ENCODE results near the gene GLMP.

GLMP gene

GRCh38 chr1:156248323-156248683 is 47.2 kb downstream of the GLMP start:
- no peak for DNase-seq (ENCODE audit: low read depth in 2 of 2)

- no peak for DNase-seq (ENCODE audit: low read depth in 2 of 2)
Measured at GRCh38 chr1:156247460-156248322, 47.8 kb downstream of the GLMP start, which contains the start of gene PAQR6. PAQR6 (minus strand) TSS chr1:156248056; CDS start chr1:156246731, 1,325 bp downstream.

DNA sequence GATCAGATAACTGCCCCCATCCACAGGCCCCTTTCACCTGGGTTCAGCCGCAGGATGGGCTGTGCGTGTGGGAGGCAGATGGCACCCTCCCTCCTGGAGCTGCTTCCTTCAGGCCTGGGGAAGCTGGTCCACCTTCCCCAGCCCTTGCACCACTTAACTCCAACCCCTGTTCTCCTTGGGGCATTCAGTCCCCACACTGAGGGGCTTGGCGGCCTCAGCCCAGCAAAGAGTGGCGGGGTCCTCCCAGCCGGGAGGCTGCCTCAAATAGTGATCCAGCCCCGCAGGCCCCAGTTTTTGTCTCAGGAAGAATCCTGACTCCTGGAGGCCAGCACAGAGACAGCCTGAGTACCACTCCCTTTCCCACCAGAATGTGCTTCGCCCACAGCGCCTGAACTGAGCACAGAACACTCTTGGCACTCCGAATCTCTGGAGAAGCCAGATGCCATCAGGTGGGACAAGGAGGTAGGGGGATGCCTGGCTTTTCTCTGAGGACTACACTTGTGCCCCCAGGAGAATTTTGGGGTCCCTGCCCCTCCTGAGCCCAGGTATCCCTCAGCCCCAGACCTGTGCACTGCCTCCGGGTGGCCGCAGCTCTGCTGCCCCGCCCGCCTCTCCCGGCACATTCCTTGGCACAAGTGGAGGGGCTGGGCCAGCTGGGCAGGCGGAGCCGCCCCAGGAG is 48.6 kb downstream of the GLMP start:
- no peak for DNase-seq (ENCODE audit: low read depth in 2 of 2)

DNA sequence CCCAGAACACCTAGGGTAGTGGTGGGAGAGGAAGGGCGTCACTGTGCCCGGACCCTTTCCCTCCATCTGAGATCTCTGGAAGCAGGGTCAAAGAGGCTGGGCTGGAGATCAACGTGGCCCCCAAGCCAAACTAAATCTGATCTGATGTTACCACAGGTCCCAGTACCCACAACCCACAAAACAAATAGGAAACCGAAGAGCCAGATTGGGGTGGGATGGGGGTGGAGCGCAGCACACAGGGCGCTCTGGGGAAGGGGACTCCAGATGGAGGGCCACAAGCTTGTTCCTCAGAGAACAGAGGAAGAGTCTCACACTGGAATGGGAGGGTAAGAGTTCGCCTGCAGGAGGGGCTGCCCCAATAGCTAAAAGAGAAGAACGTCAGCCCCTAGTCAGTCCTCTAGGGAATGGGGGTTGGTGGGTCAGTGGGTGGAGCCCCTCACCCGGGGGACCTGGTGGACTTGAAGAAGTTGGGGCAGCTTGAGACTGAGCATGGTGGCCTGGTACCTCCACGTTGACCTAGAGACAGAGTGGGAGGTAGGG is 49.2 kb downstream of the GLMP start:
- DNase-seq (ENCODE audit: low read depth in 2 of 2), result no peak

DNA sequence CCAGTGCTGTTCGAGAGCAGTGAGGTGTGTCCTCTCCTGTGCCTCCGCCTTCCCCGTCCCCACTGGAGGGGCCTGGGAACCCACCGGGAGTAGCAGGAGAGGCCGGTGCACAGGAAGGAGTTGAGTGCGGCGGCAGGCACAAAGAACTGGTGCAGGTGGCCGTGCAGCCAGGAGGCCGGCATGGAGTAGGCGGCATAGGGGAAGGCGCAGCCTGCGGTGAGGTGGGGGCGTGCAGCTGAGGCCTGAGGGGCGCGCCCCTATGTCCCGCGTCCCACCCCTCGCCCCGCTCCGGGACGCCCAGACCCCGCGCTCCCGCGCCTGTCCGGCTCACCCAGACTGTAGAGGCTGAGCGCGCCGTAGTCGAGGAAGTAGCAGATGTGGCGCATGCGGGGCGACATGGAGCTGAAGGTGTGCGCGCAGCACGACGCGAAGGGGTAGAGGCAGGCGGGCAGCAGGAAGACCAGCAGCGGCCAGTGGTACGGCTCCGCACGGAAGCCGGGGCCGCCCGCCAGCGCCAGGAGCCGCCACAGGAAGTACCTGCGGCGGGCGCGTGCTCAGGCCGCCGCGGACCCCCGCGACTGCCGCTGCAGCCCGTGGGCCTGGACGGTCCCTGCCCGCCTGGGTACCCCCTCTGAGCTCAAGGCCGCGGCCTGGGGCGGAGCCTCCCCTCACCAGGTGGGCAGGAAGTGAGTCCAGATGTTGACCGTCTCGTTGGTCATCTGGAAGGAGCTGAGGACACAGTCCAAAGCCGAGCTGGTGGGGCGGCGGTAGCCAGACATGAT is 49.8 kb downstream of the GLMP start:
- no peak for DNase-seq (ENCODE audit: low read depth in 2 of 2)

DNA sequence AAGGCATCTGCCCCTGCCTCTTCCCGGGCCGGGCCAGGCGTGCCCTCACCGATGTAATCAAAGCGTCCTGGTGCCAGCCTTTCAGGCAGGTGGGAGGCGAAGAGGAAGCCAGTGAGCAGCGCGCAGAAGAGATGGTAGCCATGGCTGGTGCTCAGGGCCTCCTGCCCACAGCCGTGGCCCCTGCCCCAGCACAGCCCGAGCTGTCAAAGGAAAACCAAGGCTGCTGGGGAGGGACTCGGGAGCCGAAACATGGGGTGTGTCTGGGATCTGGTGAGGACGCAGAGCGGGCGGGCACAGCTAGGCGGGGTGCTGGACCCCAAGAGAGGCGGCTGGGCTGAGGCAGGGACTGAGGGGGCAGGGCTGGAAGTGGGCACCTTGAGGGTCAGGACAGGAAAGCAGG is 50.8 kb downstream of the GLMP start:
- no peak for DNase-seq (ENCODE audit: low read depth in 2 of 2)

DNA sequence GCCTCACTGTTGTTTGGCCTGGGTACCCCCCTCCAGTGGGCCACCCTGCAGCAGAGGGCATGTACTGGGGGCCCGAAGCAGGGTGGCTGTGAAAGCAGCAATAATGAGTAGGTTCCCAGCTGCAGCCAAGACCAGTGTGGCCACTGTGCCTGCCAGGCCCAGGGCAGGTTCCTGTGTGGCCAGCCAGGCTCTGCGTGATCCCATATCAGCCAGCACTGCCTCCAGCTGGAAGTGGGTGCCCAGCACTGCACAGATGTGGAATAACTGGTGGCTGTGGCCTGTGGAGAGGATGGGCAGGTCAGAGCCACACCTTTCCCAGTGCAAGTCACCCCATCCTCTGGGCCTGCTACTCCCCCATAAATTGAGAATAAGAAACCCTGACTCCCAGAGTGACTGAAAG is 51.4 kb downstream of the GLMP start:
- DNase-seq (ENCODE audit: low read depth in 2 of 2), result no peak

DNA sequence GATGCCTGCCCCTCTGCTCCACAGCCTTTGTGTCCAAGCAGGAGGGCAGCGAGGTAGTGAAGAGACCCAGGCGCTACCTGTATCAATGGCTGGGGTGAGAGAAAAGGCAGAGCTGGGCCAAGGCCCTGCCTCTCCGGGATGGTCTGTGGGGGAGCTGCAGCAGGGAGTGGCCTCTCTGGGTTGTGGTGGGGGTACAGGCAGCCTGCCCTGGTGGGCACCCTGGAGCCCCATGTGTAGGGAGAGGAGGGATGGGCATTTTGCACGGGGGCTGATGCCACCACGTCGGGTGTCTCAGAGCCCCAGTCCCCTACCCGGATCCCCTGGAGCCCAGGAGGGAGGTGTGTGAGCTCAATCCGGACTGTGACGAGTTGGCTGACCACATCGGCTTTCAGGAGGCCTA is 52.7 kb downstream of the GLMP start:
- DNase-seq (ENCODE audit: low read depth in 2 of 2), result no peak
